ENCODE measurements around the gene SPANXN4. TPM values are rescaled to one million over a fixed set of nuclear protein-coding genes. Genes with fewer than 3 reads are reported as not detected.

Gene SPANXN4
- total RNA-seq, 1 experiment from 2014 or later = not detected

GRCh38 chrX:142999199-142999701, 26.5 kb upstream of the SPANXN4 start:
- Histone ChIP-seq H3K4me1 (ENCODE audit: control insufficient read depth in 1 of 2, insufficient read depth in 2 of 2, low read length in 2 of 2) (no peaks in the 10 kb centered on the region), H4K20me1 (ENCODE audit: insufficient read depth) (no peaks in the 10 kb centered on the region), H3K4me2 (ENCODE audit: low read length) (no peak overlapping the region), H2AFZ (ENCODE audit: low read depth, low read length, poor library complexity, severe bottlenecking) (no peak overlapping the region), H3K9ac (ENCODE audit: low read length) (no peak overlapping the region), H3K9me3 (ENCODE audit: control insufficient read depth in 1 of 2, insufficient read depth in 1 of 2, low read depth in 1 of 2, low read length in 2 of 2) (no peaks in the 10 kb centered on the region), H3K79me2 (ENCODE audit: insufficient read depth, low read length) (no peaks in the 10 kb centered on the region), H3K27ac (ENCODE audit: low read depth, low read length) (no peak overlapping the region), H3K4me3 (replicated peaks in 1 of 2; ENCODE audit: low read depth in 1 of 2, low read length in 2 of 2) (no peak overlapping the region), H3K9me2 (ENCODE audit: insufficient read depth) (no peaks in the 10 kb centered on the region), H3K36me3 (ENCODE audit: control insufficient read depth in 1 of 2, insufficient read depth in 2 of 2, low read length in 2 of 2) (no peaks in the 10 kb centered on the region), H3K27me3 (ENCODE audit: insufficient read depth, low read length) (no peaks in the 10 kb centered on the region)
- BruUV-seq (replicated peaks) = no TSS peak
- DNase-seq (ENCODE audit: low read depth, low spot score) (no peak), ATAC-seq (no peak)
- TF ChIP-seq EZH2phosphoT487 (IDR thresholded peaks at IDR 0.05; ENCODE audit: borderline replicate concordance) (no peak), REST (IDR thresholded peaks at IDR 0.05; ENCODE audit: low read depth) (no peak), SP1 (IDR thresholded peaks at IDR 0.05; ENCODE audit: low read depth) (no peak), EZH2 (IDR thresholded peaks at IDR 0.05) (no peak), YY1 (IDR thresholded peaks at IDR 0.05; ENCODE audit: extremely low read depth, insufficient replicate concordance, low read depth, low read length) (no peak), POLR2AphosphoS5 (IDR thresholded peaks at IDR 0.05; ENCODE audit: low read depth, low read length) (no peak), TCF7L2 (IDR thresholded peaks at IDR 0.05; ENCODE audit: borderline replicate concordance, extremely low read depth, insufficient read depth, insufficient read length) (no peak), SRF (IDR thresholded peaks at IDR 0.05; ENCODE audit: low read depth) (no peak), RAD21 (IDR thresholded peaks at IDR 0.05; ENCODE audit: low read depth) (no peak)
- TF ChIP-seq, protein P1, sequence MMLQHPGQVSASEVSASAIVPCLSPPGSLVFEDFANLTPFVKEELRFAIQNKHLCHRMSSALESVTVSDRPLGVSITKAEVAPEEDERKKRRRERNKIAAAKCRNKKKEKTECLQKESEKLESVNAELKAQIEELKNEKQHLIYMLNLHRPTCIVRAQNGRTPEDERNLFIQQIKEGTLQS (IDR thresholded peaks at IDR 0.05) = no peak
- TF ChIP-seq, protein P2, sequence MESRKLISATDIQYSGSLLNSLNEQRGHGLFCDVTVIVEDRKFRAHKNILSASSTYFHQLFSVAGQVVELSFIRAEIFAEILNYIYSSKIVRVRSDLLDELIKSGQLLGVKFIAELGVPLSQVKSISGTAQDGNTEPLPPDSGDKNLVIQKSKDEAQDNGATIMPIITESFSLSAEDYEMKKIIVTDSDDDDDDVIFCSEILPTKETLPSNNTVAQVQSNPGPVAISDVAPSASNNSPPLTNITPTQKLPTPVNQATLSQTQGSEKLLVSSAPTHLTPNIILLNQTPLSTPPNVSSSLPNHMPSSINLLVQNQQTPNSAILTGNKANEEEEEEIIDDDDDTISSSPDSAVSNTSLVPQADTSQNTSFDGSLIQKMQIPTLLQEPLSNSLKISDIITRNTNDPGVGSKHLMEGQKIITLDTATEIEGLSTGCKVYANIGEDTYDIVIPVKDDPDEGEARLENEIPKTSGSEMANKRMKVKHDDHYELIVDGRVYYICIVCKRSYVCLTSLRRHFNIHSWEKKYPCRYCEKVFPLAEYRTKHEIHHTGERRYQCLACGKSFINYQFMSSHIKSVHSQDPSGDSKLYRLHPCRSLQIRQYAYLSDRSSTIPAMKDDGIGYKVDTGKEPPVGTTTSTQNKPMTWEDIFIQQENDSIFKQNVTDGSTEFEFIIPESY (IDR thresholded peaks at IDR 0.05; ENCODE audit: extremely low read depth, insufficient replicate concordance, low read length) = no peak
- ChIA-PET CTCF (no interaction called here), POLR2A (no interaction called here), RAD21 (ENCODE audit: low non-redundant PET in 1 of 2, low total read pairs in 2 of 2, uncharacterized antibody in 2 of 2, unreplicated experiment in 2 of 2) (no interaction called here)
- intact Hi-C loops (cut with micrococcal nuclease) = no loop called here
